HG02852 (cell line): ENCODE results near the gene TGOLN2.
"Not testable (repeated sequence)": the region's sequence is repeated elsewhere in the genome, so short reads cannot be mapped to it uniquely, and the experiment has no call there.

Experiments
- ATAC-seq: cut with Tn5 transposase; IDR thresholded peaks from one replicate; pipeline ENCODE4 v1.9.1; 2021; ENCODE audit warnings: mild to moderate bottlenecking, moderate library complexity; ENCODE audit not compliant: unreplicated experiment

The TGOLN2 gene

GRCh38 chr2:85327822-85328617 lies at the start of gene TGOLN2:
TSS of gene TGOLN2 (minus strand) at chr2:85327989. CDS start at chr2:85327962, 27 bp downstream.
- peak; percentile 80 for ATAC-seq

DNA sequence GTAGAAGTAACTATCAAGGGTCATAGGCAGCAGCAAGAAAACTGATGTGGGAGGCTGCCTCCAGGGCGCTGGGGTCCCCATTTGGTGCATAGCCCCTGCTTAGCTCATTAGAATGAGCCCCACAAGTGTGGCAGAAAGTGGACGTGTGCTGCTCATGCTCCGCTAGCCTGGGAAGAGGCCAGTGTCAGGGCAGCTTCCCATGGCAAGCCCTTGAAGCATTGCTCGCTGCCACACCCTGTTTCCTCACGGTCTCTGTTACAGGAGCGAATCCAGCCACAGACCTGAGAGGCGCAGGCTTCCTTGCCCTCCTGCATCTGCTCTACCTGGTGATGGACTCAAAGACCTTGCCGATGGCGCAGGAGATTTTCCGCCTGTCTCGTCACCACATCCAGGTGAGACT lies 49.3 kb upstream of the TGOLN2 start:
- ATAC-seq, result no peak

GRCh38 chr2:85376291-85377065 lies 48.7 kb upstream of the TGOLN2 start:
- ATAC-seq, result no peak

DNA sequence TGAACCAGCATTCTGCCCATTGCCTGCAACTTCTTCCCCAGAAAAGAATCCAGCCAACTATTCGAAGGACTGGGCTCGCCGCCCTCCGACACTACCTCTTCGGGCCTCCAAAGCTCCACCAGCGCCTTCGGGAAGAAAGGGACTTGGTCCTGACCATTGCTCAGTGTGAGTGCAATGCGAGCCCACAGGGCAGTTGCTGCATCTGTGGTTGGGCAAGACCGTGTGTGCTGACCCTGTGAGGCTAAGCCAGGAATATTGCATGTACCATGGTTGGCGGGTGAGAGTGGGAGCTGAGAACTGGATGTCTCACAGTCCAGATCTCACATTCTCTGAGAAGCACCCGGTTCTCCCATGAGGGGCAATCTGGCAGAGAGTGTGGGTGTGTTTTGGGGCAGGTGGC lies 43.3 kb upstream of the TGOLN2 start:
- ATAC-seq, result no peak

- no peak for ATAC-seq
These were observed 41.7 kb upstream of the TGOLN2 start for GRCh38 chr2:85369500-85369899.

DNA sequence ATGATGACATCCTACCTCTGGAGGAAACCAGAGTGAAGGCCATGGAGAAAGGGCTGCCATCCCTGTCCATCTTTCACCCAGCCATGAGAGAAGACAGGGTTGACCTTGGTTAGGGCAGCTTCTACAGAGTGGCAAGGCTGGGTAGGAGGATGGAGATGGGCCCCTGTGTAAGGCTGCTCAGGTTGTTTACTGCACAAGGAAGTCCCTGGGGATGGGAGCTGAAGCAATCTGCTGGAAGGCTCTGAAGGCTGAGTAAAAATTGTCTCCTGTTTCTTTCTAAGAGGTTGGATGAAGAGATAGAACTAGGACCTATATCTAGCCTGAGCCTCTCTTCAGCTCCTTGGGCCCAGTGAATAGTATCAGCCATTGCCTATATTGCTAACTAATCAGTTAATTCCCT lies 41.1 kb upstream of the TGOLN2 start:
- ATAC-seq, result no peak

GRCh38 chr2:85367180-85367579 lies 39.4 kb upstream of the TGOLN2 start:
- ATAC-seq, result no peak

DNA sequence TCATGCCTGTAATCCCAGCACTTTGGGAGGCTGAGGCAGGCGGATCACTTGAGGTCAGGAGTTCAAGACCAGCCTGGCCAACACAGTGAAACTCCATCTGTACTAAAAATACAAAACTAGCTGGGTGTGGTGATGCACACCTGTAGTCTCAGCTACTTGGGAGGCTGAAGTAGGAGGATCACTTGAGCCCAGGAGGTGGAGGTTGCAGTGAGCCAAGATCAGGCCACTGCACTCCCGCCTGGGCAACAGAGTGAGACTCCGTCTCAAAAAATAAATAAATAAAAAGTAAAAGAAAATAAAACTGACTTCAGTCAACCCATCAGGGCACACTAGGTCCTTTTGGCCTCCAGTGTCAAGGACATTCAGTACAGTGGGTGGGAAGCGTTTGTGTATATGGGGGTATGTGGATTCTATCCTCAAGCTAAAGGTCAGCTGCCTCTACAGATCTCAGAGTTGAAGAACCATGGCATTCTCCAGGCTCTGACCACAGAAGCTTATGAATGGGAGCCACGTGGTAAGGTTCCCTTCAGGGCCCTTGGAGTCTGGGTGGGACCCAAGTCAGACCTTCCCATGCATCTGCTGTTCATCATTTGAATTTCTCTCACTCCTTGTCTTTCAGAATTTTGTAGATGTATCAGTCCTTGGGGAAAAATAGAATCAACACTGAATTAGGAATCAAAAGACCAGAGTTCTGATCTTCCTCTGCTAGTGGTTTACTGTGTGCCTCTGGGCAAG lies 35.0 kb upstream of the TGOLN2 start:
- ATAC-seq, result not testable (repeated sequence)

- ATAC-seq, result no peak
These were observed 29.9 kb upstream of the TGOLN2 start for GRCh38 chr2:85357736-85358135.

GRCh38 chr2:85356186-85356585 lies 28.4 kb upstream of the TGOLN2 start:
- no peak for ATAC-seq

- no peak for ATAC-seq
These were observed 27.7 kb upstream of the TGOLN2 start for GRCh38 chr2:85355521-85355920.

- ATAC-seq, result peak; percentile 4
These were observed 27.3 kb upstream of the TGOLN2 start for GRCh38 chr2:85355073-85355410.

DNA sequence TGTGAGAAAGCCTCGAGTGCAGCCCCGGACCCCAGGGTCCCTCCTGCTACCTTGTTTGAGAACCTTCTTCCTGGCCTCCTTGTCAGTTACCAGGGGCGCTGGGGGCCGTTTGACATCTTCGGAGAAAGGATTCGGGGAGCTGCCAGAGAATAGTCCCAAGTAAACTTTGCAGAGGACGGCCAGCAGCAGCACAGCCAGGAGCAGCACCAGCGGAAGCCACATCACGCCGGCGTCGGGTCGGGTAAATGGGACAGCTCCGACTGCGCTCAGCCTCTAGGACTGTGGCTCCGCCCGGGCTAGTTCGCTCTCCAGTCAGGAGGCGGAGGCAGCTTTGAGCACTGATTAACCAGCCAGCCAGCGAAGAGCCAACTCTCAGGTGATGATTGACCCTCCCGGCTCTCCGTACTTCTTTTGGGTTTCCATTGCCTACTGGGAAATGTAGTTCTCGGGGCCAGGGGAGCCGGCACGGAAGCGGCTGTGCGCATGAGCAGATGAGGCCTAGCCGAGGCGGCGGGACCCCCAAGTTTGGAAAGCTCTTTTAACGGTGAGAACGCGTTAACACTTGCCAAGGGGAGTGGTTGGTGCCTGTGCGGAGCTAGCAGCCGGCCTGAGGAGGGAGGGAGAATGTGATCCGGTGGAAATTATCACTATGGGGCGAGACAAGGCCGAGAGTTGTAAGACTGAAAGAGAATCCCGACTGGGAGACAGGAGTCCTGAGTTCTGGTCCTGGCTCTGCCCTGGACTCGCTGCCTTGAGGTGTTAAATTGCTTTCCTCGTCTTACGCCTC lies 26.7 kb upstream of the TGOLN2 start, which contains the start of the genes ELMOD3 and RETSAT:
Gene ELMOD3 (plus strand): TSS at position 484 of the 787 bp plus-strand sequence. CDS start 2,430 bp downstream, outside the sequence.
Gene RETSAT (minus strand): TSS at position 243 of the 787 bp plus-strand sequence. CDS start 21 bp downstream, at position 222.
- ATAC-seq, result peak; percentile 97

DNA sequence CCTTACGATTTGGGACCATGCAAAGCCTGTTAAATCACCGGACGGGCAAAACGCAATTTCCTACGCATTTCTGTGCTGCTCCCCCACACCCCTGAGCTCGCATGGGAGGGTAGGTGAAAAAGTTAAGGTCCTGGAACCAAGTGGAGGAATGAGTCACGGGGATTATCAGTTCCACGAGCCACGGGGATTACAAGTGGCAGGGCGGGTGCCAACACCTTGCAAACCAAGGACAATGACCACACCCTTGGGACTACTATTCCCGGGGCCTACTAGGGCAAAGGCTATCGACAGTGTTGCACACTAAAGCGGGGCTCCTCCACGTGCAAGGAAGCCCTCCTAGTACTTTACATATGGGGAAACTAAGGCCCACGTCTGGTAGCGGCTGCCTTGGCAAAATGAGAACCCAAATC lies 26.1 kb upstream of the TGOLN2 start:
- peak; percentile 4 for ATAC-seq

- no peak for ATAC-seq
These were observed 19.8 kb upstream of the TGOLN2 start for GRCh38 chr2:85347599-85347998.

DNA sequence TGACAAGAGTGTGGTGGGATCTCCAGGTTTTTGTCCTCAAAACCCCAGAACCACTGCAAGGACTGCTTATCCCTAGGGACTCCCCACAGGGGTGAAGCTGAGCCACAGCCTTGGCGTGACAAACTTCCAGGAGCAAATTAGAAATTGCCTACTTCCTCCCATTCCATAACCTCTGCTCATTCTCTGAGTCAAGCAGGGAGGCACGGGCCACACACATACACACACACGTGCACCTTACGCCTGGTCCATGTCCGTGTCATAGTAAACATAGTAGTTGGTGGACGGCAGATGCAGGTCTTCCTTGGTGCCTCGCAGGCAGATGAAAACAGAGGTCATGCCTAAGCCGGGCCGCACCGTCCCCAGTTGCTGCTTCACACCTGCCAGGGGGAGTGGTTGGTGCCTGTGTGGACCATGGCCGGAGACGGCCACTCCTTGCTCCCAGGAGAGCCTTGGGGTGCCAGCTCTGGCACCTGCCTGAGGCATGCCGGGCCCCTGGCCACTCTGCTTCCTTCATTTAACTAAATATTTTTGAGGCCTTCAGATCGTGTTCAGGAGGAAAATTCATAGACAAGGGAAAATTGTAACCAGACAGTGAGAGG lies 16.7 kb upstream of the TGOLN2 start:
- no peak for ATAC-seq

DNA sequence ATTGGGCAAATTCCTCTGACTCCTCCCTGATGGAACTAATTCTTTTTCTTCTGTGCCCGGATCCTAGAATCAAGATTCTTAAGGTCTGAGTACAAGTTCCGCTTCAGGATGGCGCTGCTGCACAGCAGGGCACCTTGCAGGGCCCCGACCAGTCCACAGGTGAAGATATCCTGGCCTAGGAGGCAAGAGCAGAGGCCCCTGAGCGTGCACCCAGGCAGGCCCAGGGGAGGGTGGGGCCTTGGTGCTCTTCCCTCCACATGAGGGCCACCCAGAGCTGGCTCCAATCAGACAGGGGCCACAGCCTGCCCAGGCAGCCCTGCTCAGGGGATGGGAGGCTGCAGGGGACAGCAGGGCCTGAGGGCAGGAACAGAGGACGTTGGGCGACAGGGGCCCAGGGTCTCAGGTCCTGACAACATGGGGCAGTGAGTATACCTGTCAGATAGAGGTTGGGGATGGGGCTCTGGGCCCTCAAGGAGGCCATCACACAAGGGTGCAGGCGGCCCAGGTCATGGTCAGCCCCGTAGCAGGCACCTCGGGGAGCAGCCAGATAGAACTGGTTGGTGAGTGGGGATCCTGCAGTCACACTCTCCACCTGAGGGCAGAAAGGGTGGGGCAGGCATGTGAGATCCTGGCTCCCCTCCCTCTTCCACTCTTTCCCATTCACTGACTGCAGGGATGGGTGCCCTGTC lies 15.6 kb upstream of the TGOLN2 start:
- ATAC-seq, result not testable (repeated sequence)

DNA sequence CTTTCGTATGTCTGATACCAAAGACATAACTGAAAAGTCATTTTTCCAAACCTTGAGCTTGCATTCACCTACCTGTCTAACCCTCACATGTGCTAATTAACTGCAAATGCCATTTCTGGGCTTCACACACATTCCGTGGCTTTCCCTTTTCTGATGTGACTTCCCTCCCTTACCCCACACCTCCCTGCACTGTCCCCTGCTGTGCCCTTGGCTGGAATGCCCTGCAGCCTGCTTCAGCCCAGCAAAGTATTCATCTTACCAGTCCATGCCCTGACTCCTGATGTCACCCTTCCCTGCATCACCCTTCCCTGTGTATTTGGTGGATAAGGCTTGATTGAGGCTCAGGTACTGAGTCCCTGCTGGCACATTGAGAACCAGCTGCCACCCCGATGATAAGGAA lies 14.4 kb upstream of the TGOLN2 start:
- no peak for ATAC-seq

DNA sequence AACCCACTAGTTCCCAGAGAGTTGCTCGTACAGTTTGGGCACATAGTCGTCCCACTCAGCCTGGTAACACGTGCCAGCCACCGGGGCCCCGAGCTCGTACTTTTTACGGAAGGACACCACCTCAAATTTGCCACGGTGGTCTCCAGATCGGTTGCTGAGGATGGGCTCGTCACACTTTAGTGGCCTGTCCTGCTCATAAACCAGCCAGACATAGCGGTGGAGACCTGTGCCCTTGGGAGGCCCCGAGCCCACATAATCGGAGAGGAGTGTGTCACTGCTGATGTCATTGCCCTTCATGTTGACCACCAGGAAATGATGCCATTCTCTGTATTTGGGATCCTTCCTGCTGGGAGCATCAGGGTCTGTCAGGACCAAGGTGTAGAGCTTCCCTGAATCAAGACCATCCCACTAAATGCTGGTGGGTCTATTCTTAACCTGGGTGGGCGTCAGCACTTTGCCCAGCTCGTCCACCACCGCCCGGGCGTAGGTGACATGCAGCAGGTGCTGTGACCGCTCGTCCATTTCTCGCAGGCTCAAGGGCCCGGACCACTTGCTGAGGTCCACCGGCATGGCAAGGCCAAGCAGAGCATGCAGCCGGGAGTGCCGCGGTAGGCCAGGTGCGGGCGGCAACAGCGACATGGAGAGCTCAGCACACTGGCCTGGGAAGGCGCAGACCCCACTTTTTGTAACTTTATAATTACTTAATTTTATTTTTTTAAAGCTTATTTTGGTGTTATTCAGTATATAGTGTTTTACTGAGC lies 13.7 kb upstream of the TGOLN2 start:
- no peak for ATAC-seq
